ENCODE data around the gene ADRA1B.
A peak's percentile ranks its signal among the peaks of the same experiment; 100 is the strongest.

ADRA1B gene

GRCh38 chr5:159915904-159916840 is at the start of gene ADRA1B:
TSS of gene ADRA1B (plus strand) at chr5:159916482. CDS start at chr5:159916906, 424 bp downstream.
- peak; percentile 67 for DNase-seq (ENCODE audit: low read depth)
- TF ChIP-seq CTCF (IDR thresholded peaks at IDR 0.05; ENCODE audit: insufficient read depth, low read depth, low read length, missing control alignments), result peak; percentile 28
- peak within 1 kb of the TSS; percentile 25 for H3K4me3 ChIP-seq (ENCODE audit: low read length)

GRCh38 chr5:159873680-159874079 is 42.6 kb upstream of the ADRA1B start:
- no peak for TF ChIP-seq CTCF (IDR thresholded peaks at IDR 0.05; ENCODE audit: insufficient read depth, low read depth, low read length, missing control alignments)
- H3K4me3 ChIP-seq (ENCODE audit: low read length), result no peak overlapping the region
- DNase-seq (ENCODE audit: low read depth), result no peak

GRCh38 chr5:159874263-159874662 is 42.0 kb upstream of the ADRA1B start:
- TF ChIP-seq CTCF (IDR thresholded peaks at IDR 0.05; ENCODE audit: insufficient read depth, low read depth, low read length, missing control alignments), result no peak
- DNase-seq (ENCODE audit: low read depth), result peak; percentile 60
- no peak overlapping the region for H3K4me3 ChIP-seq (ENCODE audit: low read length)

- DNase-seq (ENCODE audit: low read depth), result no peak
- no peak for TF ChIP-seq CTCF (IDR thresholded peaks at IDR 0.05; ENCODE audit: insufficient read depth, low read depth, low read length, missing control alignments)
- no peak overlapping the region for H3K4me3 ChIP-seq (ENCODE audit: low read length)
These were observed 39.3 kb upstream of the ADRA1B start for GRCh38 chr5:159877016-159877415.

GRCh38 chr5:159877894-159878448 is 38.3 kb upstream of the ADRA1B start:
- no peak for TF ChIP-seq CTCF (IDR thresholded peaks at IDR 0.05; ENCODE audit: insufficient read depth, low read depth, low read length, missing control alignments)
- DNase-seq (ENCODE audit: low read depth), result no peak

GRCh38 chr5:159878988-159879471 is 37.3 kb upstream of the ADRA1B start:
- no peak overlapping the region for H3K4me3 ChIP-seq (ENCODE audit: low read length)
- no peak for TF ChIP-seq CTCF (IDR thresholded peaks at IDR 0.05; ENCODE audit: insufficient read depth, low read depth, low read length, missing control alignments)
- peak; percentile 74 for DNase-seq (ENCODE audit: low read depth)

More at GRCh38 chr5:159877894-159878448, 38.3 kb upstream of the ADRA1B start:
- no peak overlapping the region for H3K4me3 ChIP-seq (ENCODE audit: low read length)

All from epithelial cell of esophagus (primary cell).